D721Med (cell line): ENCODE data around the gene TMEM108.

ENCODE experiments used
- DNase-seq: peaks from one replicate; pipeline ENCODE4 v3.0.0; 2011; ENCODE audit warnings: low spot score; ENCODE audit not compliant: insufficient read length
- FAIRE-seq: peaks from 2 replicates; lab custom pipeline; 2011; peaks lifted over from hg19 to GRCh38; lab: Jason Lieb, UNC
- CTCF ChIP-seq: IDR thresholded peaks from 2 replicates; pipeline ENCODE4 v1.5.1; 2012; ENCODE audit warnings: mild to moderate bottlenecking, control low read depth; ENCODE audit not compliant: insufficient read depth; ENCODE audit errors: missing control alignments

TMEM108 gene

GRCh38 chr3:133289322-133289721 is 251.1 kb downstream of the TMEM108 start:
- no peak for TF ChIP-seq CTCF
- no peak for DNase-seq

GRCh38 chr3:133292296-133292695 is 254.1 kb downstream of the TMEM108 start:
- FAIRE-seq = no peak
- DNase-seq = no peak
- no peak for TF ChIP-seq CTCF

More at GRCh38 chr3:133289322-133289721, 251.1 kb downstream of the TMEM108 start:
- FAIRE-seq = no peak

GRCh38 chr3:133293397-133294110 is 255.4 kb downstream of the TMEM108 start:
- FAIRE-seq (peak; percentile 67), DNase-seq (no peak)
- TF ChIP-seq CTCF = no peak

GRCh38 chr3:133294253-133294652 is 256.1 kb downstream of the TMEM108 start:
- FAIRE-seq = no peak
- DNase-seq = no peak

GRCh38 chr3:133295199-133295901 is 257.2 kb downstream of the TMEM108 start:
- DNase-seq = no peak
- FAIRE-seq = no peak
- no peak for TF ChIP-seq CTCF

More at GRCh38 chr3:133294253-133294652, 256.1 kb downstream of the TMEM108 start:
- TF ChIP-seq CTCF = no peak

- no peak for TF ChIP-seq CTCF
- no peak for FAIRE-seq
- no peak for DNase-seq
Measured at GRCh38 chr3:133295944-133296917, 258.0 kb downstream of the TMEM108 start.
